GM19099 (cell line): ENCODE results near the gene GULP1.

ENCODE experiments used
- POLR2A ChIP-seq: IDR thresholded peaks from 3 replicates; pipeline ENCODE4 v1.6.1; 2011; ENCODE audit warnings: low read depth; ENCODE audit not compliant: insufficient read length; ENCODE audit errors: extremely low read depth

GULP1 gene

DNA sequence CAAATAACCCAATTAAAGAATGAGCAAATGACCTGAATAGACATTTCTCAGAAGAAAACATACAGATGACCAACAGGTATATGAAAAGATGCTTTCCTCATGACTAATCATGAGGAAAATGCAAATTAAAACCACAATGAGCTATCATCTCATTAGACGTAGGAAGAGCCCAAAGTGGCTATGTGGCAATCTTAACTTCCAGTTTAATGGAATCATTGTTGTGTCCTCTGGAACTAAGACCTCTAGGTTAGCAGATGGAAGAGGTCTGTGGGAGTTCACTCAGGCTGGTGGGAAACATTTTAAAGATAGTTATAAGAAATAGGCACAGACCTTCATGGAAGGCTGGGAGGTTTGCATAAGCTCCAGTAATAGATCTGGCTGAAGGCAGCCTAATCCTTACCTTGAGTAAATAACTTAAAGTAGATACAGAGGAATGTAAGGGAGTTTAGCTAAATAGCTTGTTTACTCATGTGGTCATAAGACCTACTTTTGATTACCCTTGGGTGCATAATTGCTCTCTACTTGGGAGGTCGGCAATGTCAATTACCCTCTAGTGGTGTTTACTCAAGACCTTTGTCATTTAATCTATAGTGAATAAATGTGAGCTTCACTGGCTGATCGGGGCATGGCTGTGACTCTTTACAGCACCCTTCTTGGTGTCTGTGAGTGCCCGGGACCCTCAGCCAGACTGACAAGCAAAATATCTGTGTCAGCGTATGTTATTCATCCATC, 119.0 kb downstream of the GULP1 start:
- TF ChIP-seq POLR2A, result no peak

DNA sequence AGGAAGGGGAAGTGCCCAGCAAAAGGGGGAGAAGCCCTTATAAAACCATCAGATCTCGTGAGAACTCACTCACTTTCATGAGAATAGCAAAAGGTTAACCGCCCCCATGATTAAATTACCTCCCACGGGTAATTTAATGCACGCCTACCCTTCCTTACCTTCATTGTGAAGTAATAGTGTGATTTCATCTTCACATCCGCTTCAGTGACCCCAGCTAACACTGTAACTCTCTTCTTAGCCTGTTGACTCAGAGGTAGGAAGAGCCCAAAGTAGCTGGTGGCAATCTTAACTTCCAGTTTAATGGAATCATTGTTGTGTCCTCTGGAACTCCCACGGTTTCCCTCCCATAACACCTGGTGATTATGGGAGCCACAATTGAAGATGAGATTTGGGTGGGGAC, 120.5 kb downstream of the GULP1 start:
- TF ChIP-seq POLR2A, result no peak

DNA sequence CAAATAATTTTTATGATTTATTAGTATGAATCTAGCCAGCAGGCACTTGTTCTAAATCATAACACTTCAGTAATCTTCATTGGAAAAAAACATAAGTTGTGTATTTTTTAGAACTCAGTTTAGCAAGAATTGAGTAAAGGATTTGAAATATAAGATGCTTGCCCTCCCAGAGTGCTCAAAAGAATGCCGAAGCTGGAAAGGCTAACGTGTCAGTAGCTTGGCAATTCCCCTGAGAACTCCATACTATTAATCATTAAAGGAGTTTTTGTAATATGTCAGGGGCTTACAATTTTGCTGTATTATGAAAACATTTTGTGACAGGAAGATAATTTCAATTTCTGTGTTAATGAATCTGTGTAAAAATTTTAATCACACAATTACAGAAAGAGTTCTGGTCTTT, 122.7 kb downstream of the GULP1 start:
- no peak for TF ChIP-seq POLR2A

DNA sequence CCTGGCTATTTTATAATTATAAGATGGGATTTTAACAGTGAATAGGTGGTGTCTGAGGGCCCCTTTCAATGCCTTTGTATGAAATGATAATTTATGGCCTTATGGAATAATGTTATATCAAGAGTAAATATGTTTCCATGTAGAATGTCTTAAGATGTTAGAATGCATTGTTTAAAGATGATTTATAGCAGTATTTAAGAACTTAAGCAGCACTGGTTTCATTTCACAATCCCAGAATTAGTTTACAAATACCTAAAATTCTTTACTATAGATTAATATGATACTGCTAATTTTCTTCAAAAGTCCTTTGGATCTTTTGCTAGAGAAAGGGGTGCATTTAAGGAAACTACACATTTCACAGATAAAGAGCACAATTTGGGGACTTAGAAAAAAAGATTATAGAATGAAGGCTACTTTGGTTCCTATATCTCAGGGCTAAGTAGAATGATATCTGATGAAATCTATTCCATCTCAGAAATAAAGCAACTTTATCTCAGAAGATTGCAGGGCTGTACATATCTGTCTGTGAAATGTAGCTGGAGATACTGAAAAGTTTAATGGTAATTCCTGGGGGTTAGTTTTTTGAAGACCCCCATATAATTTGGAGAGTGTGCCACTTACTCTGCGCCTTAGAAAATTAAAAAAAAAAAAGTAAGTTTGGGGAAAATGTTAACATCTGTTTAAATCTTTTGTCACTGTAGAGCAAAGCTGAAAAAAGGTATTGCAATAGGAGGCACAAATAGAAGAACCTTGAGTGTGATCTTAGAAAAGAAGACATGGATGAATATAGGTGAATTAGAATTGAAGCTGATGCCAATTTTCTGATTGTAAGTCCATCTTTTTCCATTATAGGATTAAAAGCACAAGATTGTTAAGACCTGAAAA, 123.4 kb downstream of the GULP1 start:
- TF ChIP-seq POLR2A, result no peak

DNA sequence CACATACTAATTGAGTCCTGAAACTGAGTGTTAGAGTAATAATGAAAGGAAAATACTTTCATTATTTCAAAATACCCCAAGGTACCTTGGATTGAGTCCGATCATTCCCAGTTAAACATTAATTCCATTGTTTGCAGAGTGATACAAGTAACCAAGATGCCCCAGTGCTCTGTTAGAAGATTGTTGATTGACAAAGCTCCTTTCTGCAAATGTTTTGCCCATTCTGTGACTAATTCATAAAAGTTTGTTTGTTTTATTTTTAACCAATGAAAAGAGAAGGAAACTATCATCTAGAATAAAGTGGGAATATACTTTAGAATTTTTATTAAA, 124.0 kb downstream of the GULP1 start:
- no peak for TF ChIP-seq POLR2A

DNA sequence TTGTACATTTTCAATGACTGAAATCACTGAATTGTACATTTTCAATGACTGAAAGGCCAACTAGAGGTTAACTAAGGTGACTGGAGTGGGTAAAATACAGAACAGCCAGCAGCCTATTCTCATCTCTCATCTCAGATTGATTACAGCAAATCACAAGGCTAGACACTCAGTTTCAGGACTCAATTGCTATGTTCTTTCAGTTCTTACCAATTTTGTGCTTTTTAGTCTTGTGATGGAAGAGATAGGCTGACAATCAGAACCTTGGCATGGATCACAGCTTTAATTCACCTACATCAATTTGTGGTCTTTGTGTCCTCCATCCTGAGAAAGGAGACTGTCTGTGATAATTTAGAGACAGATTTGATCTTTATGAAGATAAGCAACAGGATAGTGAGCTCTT, 124.7 kb downstream of the GULP1 start:
- no peak for TF ChIP-seq POLR2A

DNA sequence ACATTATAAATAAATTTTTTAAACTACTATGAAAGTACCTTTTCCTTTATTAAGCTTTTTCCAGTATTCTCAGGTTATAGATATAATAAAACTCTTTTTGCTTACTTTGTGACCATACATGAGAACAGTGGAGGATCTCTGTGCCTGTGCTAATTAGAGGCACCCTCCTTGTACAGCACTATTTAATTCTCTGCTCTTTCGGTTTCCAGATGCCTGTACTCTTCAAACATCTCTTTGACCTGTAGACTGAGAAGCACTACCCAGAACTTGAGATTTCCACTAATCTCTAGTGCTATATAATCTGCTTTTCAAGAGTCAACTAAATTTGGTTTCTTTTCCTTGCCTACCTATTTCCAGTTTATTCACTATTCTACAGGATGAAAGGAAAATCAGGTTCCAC, 131.1 kb downstream of the GULP1 start:
- TF ChIP-seq POLR2A, result no peak

DNA sequence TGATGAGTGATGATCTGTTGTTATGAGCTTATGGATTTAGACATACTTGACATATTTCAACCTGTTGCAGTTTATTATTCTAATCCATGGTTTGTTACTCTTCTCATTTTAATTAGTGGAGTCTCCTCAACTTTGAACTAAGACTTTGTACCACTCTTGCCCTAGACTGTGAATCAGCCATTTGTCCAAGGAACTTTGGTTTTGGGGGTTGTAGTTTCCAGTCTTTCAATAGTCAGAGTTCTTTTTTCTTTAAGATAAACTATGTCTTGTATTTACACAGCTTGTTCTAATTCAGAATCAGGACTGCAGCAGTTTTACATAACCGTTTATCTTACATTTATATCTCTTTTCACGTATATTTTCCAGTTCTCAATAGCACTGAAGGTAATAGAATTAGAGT, 133.6 kb downstream of the GULP1 start:
- TF ChIP-seq POLR2A, result no peak

DNA sequence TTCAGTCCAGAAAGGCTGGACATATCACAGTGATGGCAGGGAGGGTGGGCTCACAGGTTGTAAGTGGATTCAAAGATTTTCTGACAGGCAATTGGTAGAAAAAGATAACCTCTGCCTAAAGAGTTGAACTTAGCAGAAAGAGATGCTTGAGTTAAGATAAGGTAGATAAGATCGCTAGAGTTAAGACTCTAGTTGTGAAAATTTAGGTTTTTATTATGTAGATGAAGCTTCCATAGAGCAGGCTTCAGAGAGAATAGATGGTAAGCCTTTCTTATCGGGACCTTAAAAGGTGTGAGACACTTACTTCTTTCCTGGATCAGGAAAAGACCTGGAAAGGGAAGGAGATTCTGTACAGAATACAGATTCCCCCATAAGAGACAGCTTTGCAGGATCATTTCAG, 134.4 kb downstream of the GULP1 start:
- no peak for TF ChIP-seq POLR2A

DNA sequence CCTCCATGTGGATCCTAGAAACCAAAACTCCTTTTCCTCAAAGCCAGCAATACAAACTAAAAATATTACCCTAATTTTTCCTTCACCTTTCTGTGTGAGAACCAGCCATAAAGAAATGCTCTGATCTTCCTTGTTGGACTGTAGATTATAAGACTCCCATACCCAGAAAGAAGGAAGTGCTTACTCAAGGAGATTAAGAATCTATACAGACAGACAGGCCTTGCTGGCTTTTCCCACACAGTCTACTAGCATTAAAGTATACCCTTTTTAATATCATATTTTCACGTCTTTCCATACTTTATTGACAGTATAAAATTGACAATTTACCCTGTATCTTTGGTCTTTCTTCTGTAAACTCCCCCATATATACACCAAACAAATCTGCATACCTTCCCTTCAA, 139.0 kb downstream of the GULP1 start:
- TF ChIP-seq POLR2A, result no peak

DNA sequence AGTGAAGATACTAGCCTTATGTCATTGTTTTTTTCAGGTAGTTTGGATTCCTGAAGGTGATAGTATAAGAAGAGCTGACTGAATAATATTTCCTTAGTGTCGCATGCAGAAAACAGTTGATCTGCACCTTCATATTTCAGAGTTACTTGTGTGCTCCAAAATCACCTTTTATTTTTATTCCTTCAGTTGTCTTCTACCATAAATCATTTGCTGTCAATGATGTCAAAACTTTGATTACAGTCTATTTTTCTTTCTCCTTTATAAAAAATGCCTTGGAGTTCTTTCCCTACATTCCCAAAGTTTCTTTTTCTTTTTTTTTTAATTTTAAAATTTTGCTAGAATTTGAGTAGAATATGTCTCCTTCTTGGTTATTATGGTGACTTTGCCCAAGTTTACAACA, 142.3 kb downstream of the GULP1 start:
- no peak for TF ChIP-seq POLR2A

DNA sequence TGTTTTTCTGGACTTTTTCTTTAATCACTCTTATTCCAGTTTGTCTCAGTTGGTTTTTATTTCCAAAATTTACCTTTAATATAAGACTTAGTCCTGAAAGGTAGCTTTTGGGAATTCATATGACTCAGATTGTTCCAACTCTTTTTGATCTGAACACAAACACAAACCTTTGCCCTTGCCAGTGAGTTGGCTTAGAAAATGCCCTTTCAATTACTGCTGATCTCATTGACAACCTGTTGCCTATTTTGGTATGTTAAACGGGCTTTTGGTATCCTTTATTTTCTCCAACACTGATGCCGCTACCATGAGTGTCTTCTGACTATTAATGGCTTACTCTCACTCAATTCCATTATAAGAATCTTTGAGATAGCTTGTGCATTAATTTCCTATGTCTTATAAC, 143.4 kb downstream of the GULP1 start:
- TF ChIP-seq POLR2A, result no peak

DNA sequence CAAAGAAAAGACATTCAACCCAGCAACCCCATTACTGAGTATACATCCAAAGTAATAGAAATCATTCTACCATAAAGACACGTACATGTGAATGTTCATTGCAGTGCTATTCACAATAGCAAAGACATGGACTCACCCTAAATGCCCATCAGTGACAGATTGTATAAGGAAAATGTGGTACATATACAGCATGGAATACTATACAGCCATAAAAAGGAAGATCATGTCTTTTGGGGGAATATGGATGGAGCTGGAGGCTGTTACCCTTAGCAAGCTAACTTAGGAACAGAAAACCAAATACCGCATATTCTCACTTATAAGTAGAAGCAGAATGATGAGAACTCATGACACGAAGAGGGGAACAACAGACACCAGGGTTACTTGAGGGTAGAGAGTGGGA, 145.9 kb downstream of the GULP1 start:
- TF ChIP-seq POLR2A, result no peak

DNA sequence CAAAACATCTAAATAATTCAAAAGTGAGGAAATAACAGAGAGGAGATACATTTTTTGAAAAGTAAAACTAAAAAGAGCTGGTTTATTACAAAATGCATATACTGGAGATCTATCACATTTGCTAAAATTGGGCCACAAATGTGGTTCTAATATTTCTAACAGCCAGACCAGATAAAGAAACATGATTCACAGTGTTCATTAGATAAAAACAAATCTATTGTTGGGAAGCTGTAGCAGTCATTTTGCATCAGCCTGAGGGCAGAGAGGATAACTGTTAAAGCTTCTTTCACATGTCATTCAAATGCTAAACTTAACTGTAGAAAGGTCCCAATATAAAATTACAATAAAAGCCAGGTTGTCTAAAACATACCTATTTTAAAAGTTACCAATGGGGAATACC, 148.3 kb downstream of the GULP1 start:
- TF ChIP-seq POLR2A, result no peak

DNA sequence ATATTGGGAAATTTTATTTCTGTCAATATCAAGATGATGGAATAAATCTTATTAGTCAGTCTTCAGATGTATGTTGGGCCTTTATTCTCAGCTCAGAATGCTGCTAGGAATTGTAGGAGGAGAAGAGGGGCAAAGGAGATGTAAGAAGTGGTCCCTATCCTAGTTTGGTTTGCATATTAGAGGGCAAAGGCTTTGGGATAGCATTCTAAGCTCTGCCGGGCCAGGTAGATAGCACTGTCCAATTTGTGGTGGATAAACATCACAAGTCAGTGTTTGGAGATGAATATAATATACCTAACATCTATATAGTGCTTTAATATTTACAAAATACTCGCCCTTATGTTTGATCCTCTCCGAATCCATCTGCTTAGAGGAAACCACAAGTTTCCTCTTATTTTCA, 149.2 kb downstream of the GULP1 start:
- TF ChIP-seq POLR2A, result no peak

DNA sequence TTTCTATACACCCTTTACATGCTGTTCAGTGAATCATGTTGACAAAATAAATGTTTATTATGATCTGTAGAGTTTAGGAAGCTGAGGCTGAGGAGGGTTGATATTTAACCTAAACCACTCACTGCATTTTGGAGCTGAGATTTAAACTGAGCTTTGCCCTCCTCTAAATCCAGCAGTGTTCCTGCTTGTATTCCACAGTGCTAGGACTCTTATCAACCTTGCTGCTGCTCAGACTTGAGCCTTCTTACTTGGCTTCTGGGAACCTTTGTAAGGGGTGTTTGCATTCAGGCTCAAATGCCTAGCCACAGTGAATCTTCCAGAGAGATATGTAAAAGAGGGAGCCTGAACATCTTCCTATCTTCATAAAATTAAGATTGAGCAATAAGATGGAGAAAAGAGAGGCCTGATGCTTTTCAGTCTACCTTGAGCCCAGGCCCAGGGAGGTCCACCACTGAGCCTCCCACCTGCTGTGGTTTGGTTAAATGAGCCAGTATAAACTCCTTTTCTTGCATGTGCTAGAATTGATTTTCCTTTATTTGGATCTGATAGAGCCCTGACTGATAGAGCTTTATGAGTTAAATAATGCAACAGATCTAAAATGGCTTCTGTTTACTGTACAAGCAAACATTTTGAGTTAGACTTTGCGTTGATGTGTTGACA, 149.7 kb downstream of the GULP1 start:
- no peak for TF ChIP-seq POLR2A
